ENCODE results near the gene WASHC3. TPM values are rescaled to one million over a fixed set of nuclear protein-coding genes. Genes with fewer than 3 reads are reported as not detected.

WASHC3 gene
- total RNA-seq, 1 donor from 2014 or later, result 38.2 TPM

DNA sequence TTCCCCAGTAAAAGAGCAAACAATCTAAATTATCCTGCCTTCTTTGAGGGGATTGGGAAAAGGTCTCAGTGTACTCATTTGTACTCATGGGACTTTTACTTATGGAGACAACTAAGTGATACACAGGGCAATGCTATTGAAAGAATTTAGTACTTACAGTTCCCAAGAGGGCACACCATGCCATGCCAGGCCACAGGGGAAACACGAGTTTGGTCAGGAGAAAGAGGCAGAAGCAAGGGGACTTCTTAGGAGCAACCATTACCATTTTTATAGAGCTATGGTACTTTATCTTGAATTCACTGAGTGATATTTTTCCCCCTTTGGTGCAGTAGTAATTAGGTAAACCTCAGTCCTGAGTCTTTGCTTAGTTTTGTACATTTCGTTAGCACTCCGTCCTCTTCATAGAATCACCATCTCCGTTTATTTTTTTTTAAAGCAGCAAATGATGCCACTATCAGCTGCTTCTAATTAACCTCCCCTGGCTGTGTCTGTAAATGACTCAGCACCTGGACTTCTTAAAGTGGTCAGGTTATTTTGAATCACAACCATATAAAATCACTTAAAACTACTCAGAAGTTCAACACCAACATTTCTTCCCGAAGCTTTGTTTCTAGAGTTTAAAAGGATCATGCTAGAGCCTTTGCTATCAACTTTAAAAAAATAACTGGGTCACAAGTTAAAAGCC is 5.9 kb upstream of the WASHC3 start:
- ATAC-seq (no peak), DNase-seq (no peak)
- H3K36me3 ChIP-seq, result no peaks in the 10 kb centered on the region
- H3K4me3 ChIP-seq, result no peak overlapping the region
- TF ChIP-seq, protein P1, sequence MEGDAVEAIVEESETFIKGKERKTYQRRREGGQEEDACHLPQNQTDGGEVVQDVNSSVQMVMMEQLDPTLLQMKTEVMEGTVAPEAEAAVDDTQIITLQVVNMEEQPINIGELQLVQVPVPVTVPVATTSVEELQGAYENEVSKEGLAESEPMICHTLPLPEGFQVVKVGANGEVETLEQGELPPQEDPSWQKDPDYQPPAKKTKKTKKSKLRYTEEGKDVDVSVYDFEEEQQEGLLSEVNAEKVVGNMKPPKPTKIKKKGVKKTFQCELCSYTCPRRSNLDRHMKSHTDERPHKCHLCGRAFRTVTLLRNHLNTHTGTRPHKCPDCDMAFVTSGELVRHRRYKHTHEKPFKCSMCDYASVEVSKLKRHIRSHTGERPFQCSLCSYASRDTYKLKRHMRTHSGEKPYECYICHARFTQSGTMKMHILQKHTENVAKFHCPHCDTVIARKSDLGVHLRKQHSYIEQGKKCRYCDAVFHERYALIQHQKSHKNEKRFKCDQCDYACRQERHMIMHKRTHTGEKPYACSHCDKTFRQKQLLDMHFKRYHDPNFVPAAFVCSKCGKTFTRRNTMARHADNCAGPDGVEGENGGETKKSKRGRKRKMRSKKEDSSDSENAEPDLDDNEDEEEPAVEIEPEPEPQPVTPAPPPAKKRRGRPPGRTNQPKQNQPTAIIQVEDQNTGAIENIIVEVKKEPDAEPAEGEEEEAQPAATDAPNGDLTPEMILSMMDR (IDR thresholded peaks at IDR 0.05), result no peak
- intact Hi-C loops (cut with DNase I), result no loop called here
- H3K9me3 ChIP-seq, result no peaks in the 10 kb centered on the region
- H3K4me1 ChIP-seq, result peaks cover 9% of the 10 kb centered on the region
- H3K27me3 ChIP-seq (ENCODE audit: low read depth), result no peaks in the 10 kb centered on the region
- no peak overlapping the region for H3K27ac ChIP-seq

GRCh38 chr12:102064476-102064875 is 2.7 kb upstream of the WASHC3 start:
- H3K4me3 ChIP-seq, result no peak overlapping the region
- no peaks in the 10 kb centered on the region for H3K9me3 ChIP-seq
- peaks cover under 1% of the 10 kb centered on the region for H3K4me1 ChIP-seq
- TF ChIP-seq, protein P1 (IDR thresholded peaks at IDR 0.05), result no peak
- DNase-seq (no peak), ATAC-seq (no peak)
- no peaks in the 10 kb centered on the region for H3K27me3 ChIP-seq (ENCODE audit: low read depth)
- intact Hi-C loops (cut with DNase I), result no loop called here
- no peaks in the 10 kb centered on the region for H3K36me3 ChIP-seq
- H3K27ac ChIP-seq, result no peak overlapping the region

DNA sequence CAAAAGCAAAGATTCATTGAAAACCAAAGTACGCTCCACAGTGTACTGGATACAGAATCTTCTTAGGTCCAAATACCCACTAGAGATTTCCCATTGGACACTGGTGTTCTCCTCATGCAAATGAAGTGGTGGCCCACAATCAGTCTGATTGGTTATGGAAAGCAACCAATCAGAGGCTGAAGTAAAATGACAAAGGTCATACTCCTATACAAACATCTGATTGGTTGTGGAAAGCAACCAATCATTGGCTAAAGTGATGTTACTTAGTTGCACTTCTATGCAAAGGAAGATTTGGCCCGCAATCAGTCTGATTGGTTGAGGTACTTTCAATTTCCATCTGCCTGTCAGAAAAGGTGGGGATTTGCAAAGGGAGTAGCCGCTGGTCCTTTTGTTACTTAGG is 1.3 kb upstream of the WASHC3 start:
- ATAC-seq (no peak), DNase-seq (no peak)
- Histone ChIP-seq H3K27me3 (ENCODE audit: low read depth) (no peaks in the 10 kb centered on the region), H3K36me3 (peaks cover 4% of the 10 kb centered on the region), H3K4me3 (no peak overlapping the region), H3K4me1 (no peaks in the 10 kb centered on the region), H3K9me3 (no peaks in the 10 kb centered on the region), H3K27ac (no peak overlapping the region)
- TF ChIP-seq, protein P1 (IDR thresholded peaks at IDR 0.05), result no peak
- intact Hi-C loops (cut with DNase I), result no loop called here

GRCh38 chr12:102062419-102062806 is 622 bp upstream of the WASHC3 start:
- peak overlapping the region; percentile 80 for H3K4me3 ChIP-seq
- intact Hi-C loops (cut with DNase I), result no loop called here
- H3K4me1 ChIP-seq, result no peaks in the 10 kb centered on the region
- DNase-seq (no peak), ATAC-seq (no peak)
- H3K36me3 ChIP-seq, result peaks cover 4% of the 10 kb centered on the region
- H3K27ac ChIP-seq, result no peak overlapping the region
- TF ChIP-seq, protein P1 (IDR thresholded peaks at IDR 0.05), result no peak
- no peaks in the 10 kb centered on the region for H3K9me3 ChIP-seq
- H3K27me3 ChIP-seq (ENCODE audit: low read depth), result no peaks in the 10 kb centered on the region

DNA sequence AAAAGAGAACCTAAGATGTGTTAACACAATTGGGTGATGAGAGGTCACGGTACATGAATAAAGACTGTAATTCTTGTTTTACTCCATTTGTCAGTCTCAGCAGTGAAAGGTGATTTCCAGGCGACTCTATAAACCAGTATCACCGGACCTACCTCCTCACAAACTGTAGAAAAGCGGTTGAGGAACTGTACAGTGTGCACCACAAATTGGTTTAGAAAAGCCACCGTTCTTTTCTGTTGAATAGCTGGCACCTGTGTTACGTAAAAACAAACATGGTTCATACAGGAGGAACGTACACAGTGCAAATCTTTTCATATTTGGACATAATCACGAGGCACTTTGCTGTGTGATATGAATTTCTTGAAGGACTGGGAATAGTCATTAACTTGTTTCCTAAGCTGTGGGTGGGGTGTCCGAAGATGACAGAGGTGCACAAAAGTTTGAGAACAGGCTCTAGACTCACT is 663 bp downstream of the WASHC3 start:
- peak; percentile 66 to 73 for ATAC-seq
- TF ChIP-seq, protein P1 (IDR thresholded peaks at IDR 0.05), result no peak
- intact Hi-C loops (cut with DNase I), result no loop called here

More for the DNA sequence above, 663 bp downstream of the WASHC3 start:
- no peaks in the 10 kb centered on the region for H3K27me3 ChIP-seq (ENCODE audit: low read depth)
- H3K9me3 ChIP-seq, result no peaks in the 10 kb centered on the region
- H3K27ac ChIP-seq, result peak overlapping the region; percentile 87
- H3K4me1 ChIP-seq, result no peaks in the 10 kb centered on the region
- H3K36me3 ChIP-seq, result peaks cover 17% of the 10 kb centered on the region
- peak overlapping the region; percentile 80 for H3K4me3 ChIP-seq
- DNase-seq, result no peak
